Endothelial cell of umbilical vein (primary cell): Measurements from ENCODE around the gene DTWD2. TPM values are rescaled to one million over a fixed set of nuclear protein-coding genes. Genes with fewer than 3 reads are reported as not detected.

Experiments used
- BruUV-seq: library from RNA; stranded (reverse); fragments of 400-500 nt; replicated peaks from 2 replicates; lab custom pipeline; 2021; lab: Mats Ljungman, UMichigan
- CTCF ChIA-PET: fragments of 300-600, 350-600 bp; sonication (Branson Sonifier 250); formaldehyde crosslinking; loops from one replicate; lab custom pipeline; 2021; ENCODE audit warnings: antibody characterized with exemption, inconsistent platforms; lab: Charles Lee
- POLR2A ChIA-PET: fragments of 300-600, 350-600 bp; sonication (Branson Sonifier 250); formaldehyde crosslinking; loops from one replicate; lab custom pipeline; 2021; ENCODE audit warnings: antibody characterized with exemption, inconsistent platforms; lab: Charles Lee
- DNase-seq: peaks from one replicate; pipeline ENCODE4 v3.0.0-alpha.2; 2011; ENCODE audit warnings: low read depth, low spot score
- FAIRE-seq: peaks from 2 replicates; lab custom pipeline; 2011; peaks lifted over from hg19 to GRCh38; lab: Jason Lieb, UNC
- H2AFZ ChIP-seq: 2 replicates; pipeline ENCODE4 v1.6.0; 2012; ENCODE audit warnings: low read depth, low read length, control low read depth, inconsistent platforms
- H3K27ac ChIP-seq: 2 replicates; pipeline ENCODE4 v1.5.1; 2011; ENCODE audit warnings: low read depth, mild to moderate bottlenecking, control low read depth, low read length, moderate library complexity; ENCODE audit not compliant: insufficient read depth
- H3K27me3 ChIP-seq, 2 experiments: 2 replicates each; pipeline versions ENCODE4 v1.6.0 to v1.6.1; 2011; ENCODE audit warnings: low read length in 2 of 2, mixed read lengths in 1 of 2; ENCODE audit not compliant: control insufficient read depth in 2 of 2, insufficient read depth in 2 of 2
- H3K36me3 ChIP-seq, 2 experiments: 2 replicates in 1 of 2; 3 replicates in 1 of 2; pipeline ENCODE4 v1.5.1; 2011; ENCODE audit warnings: low read length in 2 of 2, mild to moderate bottlenecking in 1 of 2, moderate library complexity in 1 of 2; ENCODE audit not compliant: control insufficient read depth in 2 of 2, insufficient read depth in 2 of 2; ENCODE audit errors: extremely low read depth in 1 of 2
- H3K4me1 ChIP-seq: 3 replicates; pipeline ENCODE4 v1.5.1; 2011; ENCODE audit warnings: mild to moderate bottlenecking, low read length; ENCODE audit not compliant: control insufficient read depth, insufficient read depth; ENCODE audit errors: extremely low read depth
- H3K4me2 ChIP-seq: 2 replicates; pipeline ENCODE4 v1.6.1; 2011; ENCODE audit warnings: low read length, control low read depth, mixed read lengths; ENCODE audit not compliant: insufficient read depth
- H3K4me3 ChIP-seq, 3 experiments: fragments of 200-600 bp in 1 of 3; sonication (generic), shearing (Covaris generic) in 1 of 3; replicated peaks in 1 of 3; 2 replicates each; pipeline ENCODE4 v1.5.1; 2011 to 2016; ENCODE audit warnings: control low read depth in 3 of 3, low read length in 3 of 3, mild to moderate bottlenecking in 2 of 3, inconsistent platforms in 1 of 3, low read depth in 1 of 3, moderate library complexity in 1 of 3; ENCODE audit not compliant: insufficient read depth in 1 of 3
- H3K79me2 ChIP-seq: 2 replicates; pipeline ENCODE4 v1.6.0; 2012; ENCODE audit warnings: low read length, inconsistent platforms; ENCODE audit not compliant: control insufficient read depth, insufficient read depth
- H3K9ac ChIP-seq: replicated peaks from 2 replicates; pipeline ENCODE3; 2011; ENCODE audit warnings: low read length, control low read depth; ENCODE audit not compliant: insufficient read depth; ENCODE audit errors: extremely low read depth
- H3K9me1 ChIP-seq: replicated peaks from 3 replicates; pipeline ENCODE4 v1.6.0; 2011; ENCODE audit warnings: mild to moderate bottlenecking, low read length; ENCODE audit not compliant: control insufficient read depth, insufficient read depth; ENCODE audit errors: extremely low read depth
- H3K9me3 ChIP-seq: replicated peaks from 2 replicates; pipeline ENCODE4 v1.5.1; 2012; ENCODE audit warnings: low read length, inconsistent platforms; ENCODE audit not compliant: control insufficient read depth, insufficient read depth
- H4K20me1 ChIP-seq: replicated peaks from 2 replicates; pipeline ENCODE3; 2011; ENCODE audit warnings: mild to moderate bottlenecking, low read length; ENCODE audit not compliant: control insufficient read depth, insufficient read depth; ENCODE audit errors: extremely low read depth
- CTCF ChIP-seq, 2 donors: IDR thresholded peaks; 1 replicate in 1 of 2; 2 replicates in 1 of 2; pipeline ENCODE4 v1.5.1; 2011; ENCODE audit warnings: low read length in 2 of 2, mild to moderate bottlenecking in 2 of 2, moderate library complexity in 2 of 2, control low read depth in 1 of 2, inconsistent platforms in 1 of 2, low read depth in 1 of 2; ENCODE audit not compliant: insufficient read depth in 1 of 2; ENCODE audit errors: extremely low read depth in 1 of 2
- EZH2 ChIP-seq: IDR thresholded peaks from 2 replicates; pipeline ENCODE4 v1.6.1; 2012; ENCODE audit warnings: borderline replicate concordance, low read depth, mild to moderate bottlenecking, moderate library complexity, low read length, inconsistent platforms; ENCODE audit not compliant: severe bottlenecking
- FOS ChIP-seq: IDR thresholded peaks from 2 replicates; pipeline ENCODE4 v1.6.1; 2011; ENCODE audit warnings: mild to moderate bottlenecking, low read length, moderate library complexity, borderline replicate concordance; ENCODE audit not compliant: insufficient read depth
- GATA2 ChIP-seq: IDR thresholded peaks from 2 replicates; pipeline ENCODE4 v1.7.0; 2011; ENCODE audit warnings: low read depth, mild to moderate bottlenecking, moderate library complexity, mixed read lengths, low read length; ENCODE audit not compliant: insufficient read length, insufficient read depth
- JUN ChIP-seq: IDR thresholded peaks from 2 replicates; pipeline ENCODE4 v1.6.1; 2011; ENCODE audit warnings: borderline replicate concordance, low read depth; ENCODE audit not compliant: insufficient read length, insufficient read depth
- MAX ChIP-seq: IDR thresholded peaks from 2 replicates; pipeline ENCODE4 v1.6.1; 2011; ENCODE audit not compliant: insufficient read depth, insufficient read length
- MYC ChIP-seq: IDR thresholded peaks from one replicate; pipeline ENCODE4 v1.6.1; 2011; ENCODE audit warnings: mild to moderate bottlenecking, low read depth, low read length
- POLR2A ChIP-seq: IDR thresholded peaks from 2 replicates; pipeline ENCODE4 v1.6.1; 2012; ENCODE audit warnings: low read depth, mild to moderate bottlenecking, control low read depth, low read length
- POLR2AphosphoS5 ChIP-seq: IDR thresholded peaks from 2 replicates; pipeline ENCODE4 v1.6.1; 2012; ENCODE audit warnings: low read depth, mild to moderate bottlenecking, control low read depth, low read length, moderate library complexity; ENCODE audit not compliant: insufficient read depth
- dilution Hi-C: fragments of 300-500 bp; cut with MboI; formaldehyde crosslinking; loops from one replicate; pipeline ENCODE4 v1.15.0; 2019; ENCODE audit warnings: low sequenced_read_pairs; ENCODE audit not compliant: extremely low pct_ligation_motif_present
- intact Hi-C: fragments of 100-400 bp; cut with micrococcal nuclease; formaldehyde crosslinking; loops from one replicate; pipeline ENCODE4 v1.10.0; 2022
- polyA plus RNA-seq, 4 experiments: library from polyadenylated mRNA; depleted of rRNA in 3 of 4; stranded (reverse) in 3 of 4; unstranded in 1 of 4; fragments of >200 nt; gene quantifications; 2 replicates each; pipeline versions ENCODE4 v1.2.1 to v1.2.3, GENCODE V29; 2011 to 2012; ENCODE audit warnings: missing spikeins in 1 of 4
- total RNA-seq: library from RNA; stranded (reverse); gene quantifications from 2 replicates; pipeline ENCODE4 v1.2.3, GENCODE V29; 2021

Gene DTWD2
- total and polyA plus RNA-seq, 2 donors (not counting 3 experiments of a cell fraction or from before 2014, with no cell fraction given), result 0.99 to 1.1 TPM

- no peak for FAIRE-seq
- Histone ChIP-seq H3K4me1 (no peaks in the 10 kb centered on the region), H3K36me3 (no peaks in the 10 kb centered on the region), H3K9ac (no peak overlapping the region), H3K4me2 (no peak overlapping the region), H3K4me3 (no peak overlapping the region), H4K20me1 (no peaks in the 10 kb centered on the region), H3K27me3 (no peaks in the 10 kb centered on the region), H3K79me2 (no peaks in the 10 kb centered on the region), H3K9me3 (no peaks in the 10 kb centered on the region), H2AFZ (no peak overlapping the region), H3K9me1 (no peaks in the 10 kb centered on the region), H3K27ac (no peak overlapping the region)
- intact Hi-C loops (no loop called here), dilution Hi-C loops (no loop called here)
- POLR2A ChIA-PET, result no interaction called here
- no peak for DNase-seq
- BruUV-seq, result no TSS peak
- TF ChIP-seq POLR2A (no peak), EZH2 (no peak), FOS (no peak), MAX (no peak), MYC (no peak), CTCF (IDR thresholded peaks at IDR 0.05; ENCODE audit: extremely low read depth in 1 of 2, insufficient read depth in 1 of 2, low read depth in 1 of 2, low read length in 2 of 2) (no peak), POLR2AphosphoS5 (no peak), JUN (no peak), GATA2 (no peak)
- CTCF ChIA-PET, result interaction anchor here (2.2 kb wide), 1 partner anchor 10 kb away, joined by 7 read pairs; no protein-coding TSS in a partner anchor
These were observed 34.7 kb downstream of the DTWD2 start for GRCh38 chr5:118953652-118954005.
